Naive B cell (primary cell): ENCODE results near the gene VAPA. TPM values are rescaled to one million over a fixed set of nuclear protein-coding genes. Genes with fewer than 3 reads are reported as not detected.

Experiments used
- ATAC-seq, 2 donors: fragments of 150-1000 bp; cut with Tn5 transposase; 2 replicates each; pipeline ENCODE4 v1.10.0; 2021; ENCODE audit warnings: low read depth in 2 of 2, mild to moderate bottlenecking in 2 of 2, moderate library complexity in 2 of 2
- DNase-seq: peaks from one replicate; pipeline ENCODE4 v3.0.0; 2022
- H3K27ac Mint-ChIP-seq, 6 donors: one replicate each; pipeline ENCODE4 v1.8.0; 2020 to 2022; ENCODE audit warnings: mild to moderate bottlenecking in 6 of 6, mixed read lengths in 6 of 6, moderate library complexity in 5 of 6, inconsistent platforms in 2 of 6
- H3K27me3 Mint-ChIP-seq, 3 donors: one replicate each; pipeline ENCODE4 v1.8.0; 2021 to 2022; ENCODE audit warnings: mixed read lengths in 3 of 3, mild to moderate bottlenecking in 1 of 3
- H3K36me3 Mint-ChIP-seq, 2 donors: one replicate each; pipeline ENCODE4 v1.8.0; 2020 to 2022; ENCODE audit warnings: mixed read lengths in 2 of 2, inconsistent platforms in 1 of 2, mild to moderate bottlenecking in 1 of 2
- H3K4me1 Mint-ChIP-seq, 3 donors: one replicate each; pipeline ENCODE4 v1.8.0; 2020 to 2022; ENCODE audit warnings: mixed read lengths in 3 of 3, inconsistent platforms in 1 of 3, mild to moderate bottlenecking in 1 of 3, moderate library complexity in 1 of 3
- H3K4me3 Mint-ChIP-seq, 8 donors: one replicate each; pipeline ENCODE4 v1.8.0; 2020 to 2022; ENCODE audit warnings: mild to moderate bottlenecking in 8 of 8, mixed read lengths in 8 of 8, moderate library complexity in 8 of 8, inconsistent platforms in 2 of 8
- H3K9me3 Mint-ChIP-seq, 7 donors: one replicate each; pipeline ENCODE4 v1.8.0; 2020 to 2022; ENCODE audit warnings: mixed read lengths in 7 of 7, mild to moderate bottlenecking in 5 of 7, inconsistent platforms in 2 of 7, moderate library complexity in 1 of 7
- polyA plus RNA-seq, 6 donors: library from polyadenylated mRNA; unstranded; fragments of 300-500 nt; fragmentation: Illumina TruSeq; gene quantifications; one replicate each; pipeline ENCODE4 v1.2.3, GENCODE V29; 2021; ENCODE audit warnings: low read depth in 6 of 6

Gene VAPA
- polyA plus RNA-seq, 6 donors from 2014 or later = 240 to 309 (median 258) TPM

DNA sequence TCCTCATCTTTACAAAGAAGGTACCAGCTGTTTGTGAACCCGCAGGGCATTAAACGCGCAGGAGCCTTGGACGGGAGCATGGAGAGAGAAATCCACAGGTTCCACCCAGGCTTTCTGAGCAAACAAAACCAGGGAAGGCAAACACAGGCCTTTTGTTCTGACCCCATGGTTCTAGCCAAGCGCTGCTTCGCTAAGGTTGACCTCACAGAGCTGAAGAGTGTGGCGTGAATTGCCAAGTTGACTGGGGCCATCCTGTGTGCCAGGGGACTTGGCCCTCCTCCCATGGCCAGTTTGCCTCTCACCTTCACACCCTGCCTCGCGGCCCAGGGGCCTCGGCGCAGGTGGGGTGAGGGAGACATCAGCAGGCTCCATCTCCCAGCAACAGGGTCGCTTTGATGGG lies 74.1 kb downstream of the VAPA start:
- peaks cover 0 to 5% (median 1%) of the 10 kb centered on the region in 3 donors for H3K4me1 Mint-ChIP-seq
- H3K27ac Mint-ChIP-seq = no peak overlapping the region
- H3K36me3 Mint-ChIP-seq = no peaks in the 10 kb centered on the region
- no peak for DNase-seq
- no peak for ATAC-seq
- peaks cover 16 to 20% (median 17%) of the 10 kb centered on the region in 3 donors for H3K27me3 Mint-ChIP-seq
- no peak overlapping the region for H3K4me3 Mint-ChIP-seq
- no peaks in the 10 kb centered on the region for H3K9me3 Mint-ChIP-seq

DNA sequence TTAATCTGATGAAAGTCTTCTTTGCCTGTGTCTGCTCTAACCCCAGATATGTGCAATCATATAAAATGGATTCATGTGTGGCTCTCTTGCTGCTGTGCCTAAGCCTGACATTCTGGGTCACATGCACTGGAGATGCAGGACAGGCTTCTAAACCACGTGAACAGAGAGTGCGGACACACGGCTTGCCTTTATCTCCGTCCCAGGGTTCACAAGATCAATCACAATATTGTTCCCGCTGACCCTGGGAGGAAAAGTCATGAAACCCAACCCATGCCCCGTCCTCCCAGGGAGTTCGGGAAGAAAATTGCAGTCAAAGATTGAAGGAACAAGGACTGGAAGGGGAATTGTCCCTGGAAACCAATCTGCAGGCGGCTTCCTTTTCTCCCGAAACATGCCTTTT lies 74.8 kb downstream of the VAPA start:
- H3K4me1 Mint-ChIP-seq = peaks cover 0 to 5% (median 1%) of the 10 kb centered on the region in 3 donors
- no peaks in the 10 kb centered on the region for H3K36me3 Mint-ChIP-seq
- no peak for ATAC-seq
- H3K27ac Mint-ChIP-seq = no peak overlapping the region
- no peaks in the 10 kb centered on the region for H3K9me3 Mint-ChIP-seq
- H3K4me3 Mint-ChIP-seq = no peak overlapping the region
- H3K27me3 Mint-ChIP-seq = peaks cover 16 to 20% (median 17%) of the 10 kb centered on the region in 3 donors
- DNase-seq = no peak

DNA sequence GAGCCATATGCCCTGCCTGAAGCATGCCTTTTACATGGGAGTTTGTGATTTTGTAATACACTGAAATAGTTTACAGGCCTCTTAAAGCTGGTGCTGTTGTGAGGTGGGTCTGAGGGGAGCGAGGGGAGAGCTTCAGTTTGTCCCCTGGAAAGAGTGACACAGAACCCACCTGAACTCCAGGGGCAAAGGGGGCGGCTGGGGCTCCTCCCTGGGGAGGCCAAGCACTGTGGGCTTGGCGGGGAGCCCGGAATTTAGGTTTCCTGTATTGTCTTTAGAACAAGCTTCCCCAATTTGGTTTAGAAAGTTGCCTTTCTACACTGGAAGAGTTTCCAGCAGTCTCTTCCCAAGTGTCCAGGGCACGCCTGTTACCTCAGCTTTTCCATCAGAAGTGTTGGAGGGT lies 75.7 kb downstream of the VAPA start:
- peaks cover 0 to 5% (median 1%) of the 10 kb centered on the region in 3 donors for H3K4me1 Mint-ChIP-seq
- DNase-seq (no peak), ATAC-seq (no peak)
- H3K27ac Mint-ChIP-seq = no peak overlapping the region
- H3K36me3 Mint-ChIP-seq = no peaks in the 10 kb centered on the region
- no peaks in the 10 kb centered on the region for H3K9me3 Mint-ChIP-seq
- H3K27me3 Mint-ChIP-seq = peaks cover 16 to 20% (median 17%) of the 10 kb centered on the region in 3 donors
- H3K4me3 Mint-ChIP-seq = no peak overlapping the region

DNA sequence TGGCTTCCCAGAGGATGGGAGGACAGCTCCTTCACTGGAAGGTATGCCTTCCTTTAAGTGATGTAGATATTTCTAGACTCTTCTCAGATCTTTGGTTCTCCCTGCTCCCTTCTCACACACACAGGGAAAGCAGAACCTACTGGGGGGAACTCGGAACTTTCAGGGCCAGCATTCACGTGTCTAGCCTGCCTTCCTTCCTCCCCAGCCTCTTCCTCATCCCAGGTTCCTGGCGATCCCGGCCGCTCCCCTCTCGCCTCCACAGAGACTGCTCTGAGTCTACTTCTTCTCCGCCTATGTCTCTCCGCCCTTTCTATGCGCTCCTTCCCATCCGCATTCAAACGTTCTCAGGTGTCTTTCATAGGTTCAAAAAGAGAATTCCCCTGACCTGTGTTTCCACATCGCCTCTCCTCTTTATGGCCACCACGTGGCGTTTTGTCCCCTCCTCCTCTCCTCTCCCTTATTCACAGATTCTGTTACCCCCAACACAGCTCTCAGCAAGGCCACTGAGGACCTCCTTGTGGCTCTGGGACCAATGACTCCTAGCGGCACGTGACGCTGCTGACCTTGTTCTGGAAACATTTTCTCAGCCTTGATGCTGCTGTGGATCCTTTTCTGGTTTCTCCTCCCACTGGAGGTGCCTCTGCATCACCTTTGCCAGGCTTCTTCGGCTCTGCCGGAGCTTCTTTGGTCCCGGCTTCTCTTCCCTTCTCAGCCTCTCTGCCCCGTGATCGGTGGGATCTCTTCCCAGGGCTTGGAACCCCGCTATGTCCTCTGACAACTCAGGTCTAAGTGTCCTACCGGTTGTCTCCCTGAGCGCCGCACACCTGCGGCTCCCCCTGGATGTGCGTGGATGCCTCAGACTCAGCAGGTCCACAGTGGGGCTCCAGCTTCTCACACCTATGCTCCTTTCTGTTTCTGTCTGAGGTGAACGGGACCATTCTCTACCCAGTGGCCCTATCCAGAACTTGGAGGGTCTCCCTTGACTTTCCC lies 77.5 kb downstream of the VAPA start:
- no peak overlapping the region for H3K4me3 Mint-ChIP-seq
- ATAC-seq (no peak), DNase-seq (no peak)
- no peaks in the 10 kb centered on the region for H3K36me3 Mint-ChIP-seq
- H3K27me3 Mint-ChIP-seq = peaks cover 16 to 20% (median 17%) of the 10 kb centered on the region in 3 donors
- H3K4me1 Mint-ChIP-seq = peaks cover 0 to 5% (median 1%) of the 10 kb centered on the region in 3 donors
- peaks cover 0 to 4% (median 0%) of the 10 kb centered on the region in 7 donors for H3K9me3 Mint-ChIP-seq
- H3K27ac Mint-ChIP-seq = peak overlapping the region in 1 of 6 donors; percentile 78

DNA sequence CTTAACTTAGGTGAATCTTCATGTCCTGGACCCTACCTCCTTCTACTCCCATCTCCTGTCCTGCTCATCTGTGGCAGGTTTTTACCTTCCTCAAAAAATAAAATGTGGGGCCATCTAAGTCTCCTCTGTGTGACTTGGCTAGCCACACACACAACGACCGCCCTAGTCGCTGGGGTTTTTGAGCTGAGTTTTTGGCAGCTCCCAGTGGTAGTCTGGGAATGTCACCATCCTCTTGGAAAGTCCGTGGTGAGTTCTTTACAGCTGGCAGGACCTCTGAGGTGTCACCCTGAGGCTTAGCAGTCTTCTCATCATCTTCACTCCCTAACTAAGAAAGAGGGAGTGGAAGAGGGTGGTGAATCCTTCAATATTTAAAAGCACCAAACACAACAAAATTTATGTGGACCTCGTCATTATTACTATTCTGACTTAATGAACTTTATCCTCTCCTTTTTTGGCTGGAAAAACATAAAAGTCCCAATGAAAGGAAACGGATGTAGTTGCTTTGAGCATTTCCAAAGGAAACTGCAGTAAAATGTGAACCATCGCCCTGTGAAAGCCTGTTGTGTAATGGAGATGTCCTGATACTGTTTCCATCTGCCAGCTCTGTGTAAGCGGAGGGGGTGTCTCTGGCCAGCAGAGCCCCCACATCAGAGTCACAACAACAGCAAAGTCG lies 78.6 kb downstream of the VAPA start:
- ATAC-seq (no peak), DNase-seq (no peak)
- no peak overlapping the region for H3K4me3 Mint-ChIP-seq
- peaks cover 0 to 8% (median 4%) of the 10 kb centered on the region in 7 donors for H3K9me3 Mint-ChIP-seq
- H3K4me1 Mint-ChIP-seq = peaks cover 0 to 5% (median 1%) of the 10 kb centered on the region in 3 donors
- H3K27me3 Mint-ChIP-seq = peaks cover 16 to 20% (median 17%) of the 10 kb centered on the region in 3 donors
- peak overlapping the region in 1 of 6 donors; percentile 39 for H3K27ac Mint-ChIP-seq
- peaks cover 0 to 9% of the 10 kb centered on the region in 2 donors for H3K36me3 Mint-ChIP-seq

DNA sequence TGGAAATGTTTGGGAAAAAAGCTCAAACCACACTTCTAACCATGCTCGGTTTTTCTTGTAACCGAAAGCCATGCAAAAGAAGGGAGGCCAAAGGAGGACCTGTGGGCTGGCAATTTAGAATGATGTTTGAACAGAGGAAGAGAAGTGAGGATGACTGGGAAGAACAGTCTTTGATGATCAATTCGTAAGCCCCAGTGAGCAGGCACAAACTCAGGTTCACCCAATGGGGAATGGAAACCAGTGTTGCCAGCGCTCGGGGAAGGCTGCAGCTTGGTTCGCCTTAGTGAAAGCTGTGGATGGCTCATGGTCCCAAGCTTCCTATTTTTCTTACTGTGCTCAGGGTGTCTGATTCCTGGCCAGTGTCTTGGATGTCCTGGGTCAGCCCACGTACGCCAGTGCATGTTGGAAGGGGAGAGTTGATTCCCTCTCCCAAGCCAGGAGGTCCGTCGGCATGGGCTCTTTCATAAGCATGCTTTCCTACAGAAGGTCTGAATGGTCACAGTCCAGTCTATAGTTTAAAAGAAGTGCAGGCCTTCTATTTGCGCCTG lies 79.2 kb downstream of the VAPA start:
- no peak overlapping the region for H3K4me3 Mint-ChIP-seq

DNA sequence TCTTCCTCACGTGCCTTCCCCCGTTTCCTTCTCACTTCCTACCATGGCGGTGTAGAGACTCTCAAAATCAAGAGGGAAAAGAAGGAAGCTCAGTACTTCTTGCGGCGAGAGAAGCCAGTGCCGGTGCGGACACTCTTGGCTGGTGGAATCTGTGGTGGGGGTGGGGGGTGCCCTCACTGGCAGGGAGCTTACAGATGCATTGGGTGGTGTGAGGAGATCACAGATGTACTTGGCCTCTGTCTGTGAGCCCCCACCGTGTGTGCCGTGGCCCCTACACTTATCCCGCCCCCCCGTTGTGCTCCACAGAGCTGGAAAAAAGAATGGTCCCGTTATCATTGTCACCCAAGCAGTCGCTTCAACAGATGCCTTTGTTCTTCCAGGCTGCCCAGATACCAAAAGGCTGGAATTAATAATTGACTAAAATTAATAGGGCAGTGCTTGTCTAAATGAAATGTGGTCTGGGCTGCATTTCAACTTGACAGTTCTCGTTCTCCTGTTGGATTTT lies 79.8 kb downstream of the VAPA start:
- DNase-seq = no peak
- Mint-ChIP-seq H3K27me3 (peaks cover 16 to 17% (median 17%) of the 10 kb centered on the region in 3 donors), H3K4me1 (peaks cover 0 to 5% (median 1%) of the 10 kb centered on the region in 3 donors), H3K4me3 (no peak overlapping the region), H3K27ac (no peak overlapping the region), H3K9me3 (peaks cover 10 to 16% (median 14%) of the 10 kb centered on the region in 7 donors), H3K36me3 (peaks cover 6 to 21% of the 10 kb centered on the region in 2 donors)
- no peak for ATAC-seq

More for the DNA sequence above, 79.2 kb downstream of the VAPA start:
- DNase-seq (no peak), ATAC-seq (no peak)
- H3K27me3 Mint-ChIP-seq = peaks cover 16 to 20% (median 17%) of the 10 kb centered on the region in 3 donors
- peak overlapping the region in 1 of 6 donors; percentile 39 for H3K27ac Mint-ChIP-seq
- H3K4me1 Mint-ChIP-seq = peaks cover 0 to 5% (median 1%) of the 10 kb centered on the region in 3 donors
- peaks cover 5 to 12% (median 9%) of the 10 kb centered on the region in 7 donors for H3K9me3 Mint-ChIP-seq
- peaks cover 2 to 16% of the 10 kb centered on the region in 2 donors for H3K36me3 Mint-ChIP-seq

DNA sequence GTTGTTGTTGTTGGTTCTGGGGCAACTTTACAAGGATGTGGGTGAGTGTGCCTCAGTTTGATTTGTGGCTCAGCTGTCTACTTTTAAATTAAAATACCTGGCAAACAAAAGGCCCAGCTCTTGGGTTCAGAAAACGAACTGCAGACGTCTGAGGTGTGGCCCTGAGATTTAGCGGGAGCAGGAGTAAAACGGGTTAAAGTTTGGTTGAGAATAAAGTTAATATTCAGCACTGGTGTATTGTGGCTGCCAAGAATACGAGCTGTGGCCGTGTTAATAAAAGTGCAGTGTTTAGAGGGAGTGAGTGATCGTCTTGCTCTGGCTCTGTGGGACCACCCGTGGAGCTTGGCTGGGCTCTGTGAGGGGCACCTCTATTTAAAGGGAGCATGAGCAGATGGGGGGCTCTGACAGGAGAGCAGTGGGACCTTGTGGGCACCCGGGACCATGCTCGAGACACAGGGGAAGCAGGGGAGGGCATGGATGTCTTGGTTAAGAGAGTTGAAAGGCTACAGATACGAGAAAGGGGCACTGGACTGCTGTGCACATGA lies 80.3 kb downstream of the VAPA start:
- Mint-ChIP-seq H3K36me3 (peaks cover 7 to 23% of the 10 kb centered on the region in 2 donors), H3K27me3 (peaks cover 15 to 17% (median 16%) of the 10 kb centered on the region in 3 donors), H3K9me3 (peaks cover 11 to 21% (median 17%) of the 10 kb centered on the region in 7 donors), H3K4me3 (no peak overlapping the region), H3K27ac (no peak overlapping the region), H3K4me1 (peaks cover 0 to 5% (median 1%) of the 10 kb centered on the region in 3 donors)
- ATAC-seq (no peak), DNase-seq (no peak)

DNA sequence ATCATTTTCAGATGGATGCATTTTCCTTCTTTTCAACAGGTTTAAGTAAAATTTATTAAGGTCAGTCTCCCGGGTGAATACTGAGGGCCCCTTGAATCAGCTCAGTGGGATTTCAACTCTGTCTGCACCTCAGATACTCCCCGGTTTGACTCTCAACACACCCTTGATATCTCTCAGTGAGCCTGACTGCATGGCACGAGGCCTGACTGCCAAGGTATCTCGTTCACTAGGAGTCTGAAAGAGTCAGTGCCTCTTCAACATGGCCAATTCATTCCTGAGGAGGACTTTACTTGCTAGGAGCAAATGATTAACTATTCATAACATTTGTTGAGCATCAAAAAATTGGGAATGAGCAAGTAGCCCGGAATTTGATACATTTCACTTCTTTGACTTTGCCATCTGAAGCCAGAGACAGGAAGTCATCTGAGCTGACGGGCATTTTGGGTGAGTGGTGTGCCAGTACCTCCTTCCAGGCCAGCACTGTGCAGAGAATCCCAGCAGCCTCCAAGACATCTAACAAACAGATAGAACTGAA lies 81.0 kb downstream of the VAPA start:
- peaks cover 15 to 17% (median 16%) of the 10 kb centered on the region in 3 donors for H3K27me3 Mint-ChIP-seq
- H3K4me1 Mint-ChIP-seq = peaks cover 0 to 1% (median 0%) of the 10 kb centered on the region in 3 donors
- H3K4me3 Mint-ChIP-seq = no peak overlapping the region
- no peak for ATAC-seq
- peaks cover 14 to 28% (median 23%) of the 10 kb centered on the region in 7 donors for H3K9me3 Mint-ChIP-seq
- H3K36me3 Mint-ChIP-seq = peaks cover 14 to 30% of the 10 kb centered on the region in 2 donors
- no peak for DNase-seq
- no peak overlapping the region for H3K27ac Mint-ChIP-seq

DNA sequence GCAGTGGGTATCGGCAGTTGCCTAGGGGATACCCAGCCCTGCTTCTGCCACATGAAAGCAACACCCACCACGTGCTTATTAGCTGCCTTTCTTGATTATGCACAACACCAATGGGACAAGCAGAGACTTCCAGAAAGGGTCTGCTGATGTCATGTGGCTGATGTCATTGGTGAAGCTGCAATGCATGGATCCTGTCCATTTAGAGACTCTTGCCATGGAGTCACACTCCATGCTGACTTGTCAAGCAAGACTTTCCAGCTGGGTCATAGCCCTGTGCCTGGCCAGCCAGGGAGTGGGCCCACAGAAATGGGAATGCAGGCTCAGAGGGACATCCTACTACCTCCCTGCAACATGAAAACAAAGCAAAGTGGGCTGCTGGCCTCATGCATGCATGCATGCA lies 81.8 kb downstream of the VAPA start:
- Mint-ChIP-seq H3K4me3 (no peak overlapping the region), H3K4me1 (no peaks in the 10 kb centered on the region), H3K9me3 (peaks cover 14 to 36% (median 30%) of the 10 kb centered on the region in 7 donors), H3K27ac (no peak overlapping the region), H3K27me3 (peaks cover 11 to 17% (median 16%) of the 10 kb centered on the region in 3 donors), H3K36me3 (peaks cover 21 to 39% of the 10 kb centered on the region in 2 donors)
- DNase-seq (no peak), ATAC-seq (no peak)

DNA sequence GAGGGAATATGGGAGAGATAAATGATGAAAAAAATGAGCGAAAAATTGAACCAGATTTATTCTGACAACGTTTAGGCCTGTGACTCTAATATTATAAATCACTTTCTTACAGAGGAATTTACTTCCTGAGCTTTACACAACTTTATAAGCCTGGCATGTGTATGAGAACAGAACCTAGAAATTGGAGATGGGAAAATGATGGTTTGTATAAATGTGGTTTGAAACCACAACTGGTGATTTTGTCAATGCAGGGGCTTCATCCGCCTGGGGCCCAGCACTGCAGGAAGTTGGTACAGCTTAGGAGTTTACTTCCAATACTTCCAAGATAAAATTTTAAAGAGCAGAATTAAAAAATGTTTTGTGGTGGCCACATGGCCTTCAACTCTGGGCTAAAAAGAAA lies 82.3 kb downstream of the VAPA start:
- no peak for ATAC-seq

DNA sequence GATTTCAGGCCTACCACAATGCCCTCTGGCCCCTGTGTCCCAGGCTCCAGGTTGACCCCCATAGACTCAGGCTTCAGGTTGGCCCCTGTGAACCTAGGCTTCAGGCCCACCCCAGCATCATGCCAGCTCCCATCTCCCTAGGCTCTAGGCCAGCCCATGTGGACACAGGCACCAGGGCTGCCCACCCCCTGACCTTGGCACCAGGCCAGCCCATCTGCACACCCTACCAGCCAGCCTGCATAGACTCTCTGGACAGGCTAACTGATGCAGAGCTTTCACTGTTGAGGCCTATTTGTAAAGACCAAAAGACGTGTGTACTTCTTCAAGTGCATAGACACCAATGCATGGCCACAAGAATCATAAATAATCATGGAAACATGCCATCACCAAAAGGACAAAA lies 83.9 kb downstream of the VAPA start:
- peak overlapping the region in 1 of 6 donors; percentile 49 for H3K27ac Mint-ChIP-seq
- peaks cover 22 to 42% of the 10 kb centered on the region in 2 donors for H3K36me3 Mint-ChIP-seq
- no peaks in the 10 kb centered on the region for H3K4me1 Mint-ChIP-seq
- H3K9me3 Mint-ChIP-seq = peaks cover 14 to 40% (median 32%) of the 10 kb centered on the region in 7 donors
- no peaks in the 10 kb centered on the region for H3K27me3 Mint-ChIP-seq
- no peak overlapping the region for H3K4me3 Mint-ChIP-seq
- ATAC-seq (no peak), DNase-seq (no peak)

More for the DNA sequence above, 82.3 kb downstream of the VAPA start:
- Mint-ChIP-seq H3K9me3 (peaks cover 14 to 39% (median 31%) of the 10 kb centered on the region in 7 donors), H3K4me1 (no peaks in the 10 kb centered on the region), H3K36me3 (peaks cover 22 to 42% of the 10 kb centered on the region in 2 donors), H3K4me3 (no peak overlapping the region), H3K27me3 (peaks cover 9 to 14% (median 13%) of the 10 kb centered on the region in 3 donors), H3K27ac (no peak overlapping the region)
- no peak for DNase-seq
